Naive thymus-derived CD4-positive, alpha-beta T cell (primary cell): ENCODE data around the gene MMS22L. TPM values are rescaled to one million over a fixed set of nuclear protein-coding genes. Genes with fewer than 3 reads are reported as not detected.

Experiments
- ATAC-seq: fragments of 150-1000 bp; cut with Tn5 transposase; 2 replicates; pipeline ENCODE4 v1.10.0; 2021; ENCODE audit warnings: mild to moderate bottlenecking, moderate library complexity
- CTCF ChIA-PET: fragments of 350-600 bp; sonication (Branson Sonifier 250); formaldehyde crosslinking; loops from one replicate; lab custom pipeline; 2021; ENCODE audit warnings: antibody characterized with exemption; lab: Charles Lee
- POLR2A ChIA-PET: fragments of 350-600 bp; sonication (Branson Sonifier 250); formaldehyde crosslinking; loops from one replicate; lab custom pipeline; 2021; ENCODE audit warnings: antibody characterized with exemption, inconsistent platforms; lab: Charles Lee
- DNase-seq, 9 donors: peaks; one replicate each; pipeline versions ENCODE4 v3.0.0 to v3.0.0-alpha.2; 2020 to 2022; ENCODE audit warnings: mixed read lengths in 1 of 9
- H3K27ac ChIP-seq: one replicate; pipeline ENCODE4 v1.7.0; 2013; ENCODE audit warnings: mild to moderate bottlenecking, low read depth, low read length, moderate library complexity
- H3K27me3 ChIP-seq, 2 donors: one replicate each; pipeline ENCODE4 v1.7.0; 2013; ENCODE audit warnings: low read length in 2 of 2, mild to moderate bottlenecking in 2 of 2, moderate library complexity in 2 of 2; ENCODE audit not compliant: control insufficient read depth in 2 of 2, insufficient read depth in 2 of 2
- H3K36me3 ChIP-seq, 3 experiments: 1 replicate in 2 of 3; 2 replicates in 1 of 3; pipeline ENCODE4 v1.7.0; 2013; ENCODE audit warnings: low read length in 3 of 3, mild to moderate bottlenecking in 3 of 3, moderate library complexity in 1 of 3; ENCODE audit not compliant: insufficient read depth in 3 of 3, control insufficient read depth in 2 of 3
- H3K4me1 ChIP-seq, 2 donors: one replicate each; pipeline ENCODE4 v1.7.0; 2013; ENCODE audit warnings: low read length in 2 of 2, mild to moderate bottlenecking in 2 of 2, moderate library complexity in 1 of 2; ENCODE audit not compliant: control insufficient read depth in 2 of 2, insufficient read depth in 2 of 2
- H3K4me3 ChIP-seq: 2 replicates; pipeline ENCODE4 v1.7.0; 2013; ENCODE audit warnings: mild to moderate bottlenecking, low read length
- H3K9me3 ChIP-seq, 3 experiments: 1 replicate in 2 of 3; 2 replicates in 1 of 3; pipeline ENCODE4 v1.7.0; 2013; ENCODE audit warnings: low read length in 3 of 3; ENCODE audit not compliant: control insufficient read depth in 2 of 3
- H3K27ac Mint-ChIP-seq, 9 donors: one replicate each; pipeline ENCODE4 v1.8.0; 2020 to 2022; ENCODE audit warnings: mixed read lengths in 9 of 9, mild to moderate bottlenecking in 8 of 9, moderate library complexity in 5 of 9, inconsistent platforms in 2 of 9
- H3K27me3 Mint-ChIP-seq, 5 donors: one replicate each; pipeline ENCODE4 v1.8.0; 2021 to 2022; ENCODE audit warnings: mixed read lengths in 5 of 5, mild to moderate bottlenecking in 1 of 5
- H3K36me3 Mint-ChIP-seq, 5 donors: one replicate each; pipeline ENCODE4 v1.8.0; 2020 to 2022; ENCODE audit warnings: mixed read lengths in 5 of 5, mild to moderate bottlenecking in 3 of 5, inconsistent platforms in 1 of 5
- H3K4me1 Mint-ChIP-seq, 7 donors: one replicate each; pipeline ENCODE4 v1.8.0; 2020 to 2022; ENCODE audit warnings: mixed read lengths in 7 of 7, mild to moderate bottlenecking in 3 of 7, inconsistent platforms in 1 of 7
- H3K4me3 Mint-ChIP-seq, 10 donors: one replicate each; pipeline ENCODE4 v1.8.0; 2020 to 2022; ENCODE audit warnings: mild to moderate bottlenecking in 10 of 10, mixed read lengths in 10 of 10, moderate library complexity in 6 of 10, inconsistent platforms in 2 of 10
- H3K9me3 Mint-ChIP-seq, 11 donors: one replicate each; pipeline ENCODE4 v1.8.0; 2020 to 2022; ENCODE audit warnings: mixed read lengths in 11 of 11, mild to moderate bottlenecking in 4 of 11, inconsistent platforms in 1 of 11, moderate library complexity in 1 of 11
- intact Hi-C, 2 donors: fragments of 100-400 bp; cut with micrococcal nuclease; formaldehyde crosslinking; loops; one replicate each; pipeline ENCODE4 v1.15.1; 2023
- polyA plus RNA-seq, 2 donors: library from polyadenylated mRNA; unstranded; fragments of 300-500 nt; fragmentation: Illumina TruSeq; gene quantifications; one replicate each; pipeline ENCODE4 v1.2.3, GENCODE V29; 2021
- total RNA-seq, 6 experiments: library from RNA in 5 of 6; stranded (reverse) in 5 of 6; gene quantifications; 1 replicate in 5 of 6; 2 replicates in 1 of 6; pipeline ENCODE4 v1.2.3 and lab custom pipeline; 2021 to 2026

The MMS22L gene
- total and polyA plus RNA-seq, 7 experiments from 2014 or later: 4.0 to 48.1 (median 12.1) TPM

DNA sequence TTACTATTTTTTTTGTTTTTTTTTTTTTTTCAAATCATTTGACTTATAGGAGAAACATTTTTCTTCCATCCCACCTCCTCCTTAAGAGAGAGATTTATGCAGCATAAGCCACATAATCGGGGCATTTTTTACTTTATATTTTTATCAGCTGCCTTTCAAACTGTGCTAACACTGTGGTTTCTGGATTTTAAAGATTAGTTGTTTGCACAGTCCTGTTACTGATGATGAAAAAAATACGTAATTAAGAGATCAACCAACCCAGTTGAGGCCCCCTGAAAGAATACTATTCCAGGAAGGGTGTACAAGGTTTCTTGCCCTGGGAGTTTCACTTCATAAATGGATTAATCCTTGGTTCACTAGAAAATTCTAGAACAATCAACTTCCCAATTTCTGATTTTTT lies 68.3 kb downstream of the MMS22L start:
- no peaks in the 10 kb centered on the region for H3K27me3 Mint-ChIP-seq
- no peak overlapping the region for H3K4me3 Mint-ChIP-seq
- peaks cover 0 to 30% (median 13%) of the 10 kb centered on the region in 5 donors for H3K36me3 Mint-ChIP-seq
- no peaks in the 10 kb centered on the region for H3K4me1 ChIP-seq
- CTCF ChIA-PET: interaction anchor here (0.6 to 0.7 kb wide), 2 partner anchors 10 to 106 kb away, joined by 3 to 5 read pairs; no protein-coding TSS in a partner anchor
- no peaks in the 10 kb centered on the region for H3K9me3 ChIP-seq
- H3K4me3 ChIP-seq: no peak overlapping the region
- no peak overlapping the region for H3K27ac ChIP-seq
- intact Hi-C loops: loop anchor here in 1 of 2 donors (1.0 kb wide), 1 partner anchor 180 kb away; no protein-coding TSS in a partner anchor
- POLR2A ChIA-PET: no interaction called here
- ATAC-seq (no peak), DNase-seq (no peak)
- no peak overlapping the region for H3K27ac Mint-ChIP-seq
- H3K36me3 ChIP-seq: no peaks in the 10 kb centered on the region
- no peaks in the 10 kb centered on the region for H3K9me3 Mint-ChIP-seq
- no peaks in the 10 kb centered on the region for H3K27me3 ChIP-seq
- peaks cover 0 to 6% (median 0%) of the 10 kb centered on the region in 7 donors for H3K4me1 Mint-ChIP-seq

DNA sequence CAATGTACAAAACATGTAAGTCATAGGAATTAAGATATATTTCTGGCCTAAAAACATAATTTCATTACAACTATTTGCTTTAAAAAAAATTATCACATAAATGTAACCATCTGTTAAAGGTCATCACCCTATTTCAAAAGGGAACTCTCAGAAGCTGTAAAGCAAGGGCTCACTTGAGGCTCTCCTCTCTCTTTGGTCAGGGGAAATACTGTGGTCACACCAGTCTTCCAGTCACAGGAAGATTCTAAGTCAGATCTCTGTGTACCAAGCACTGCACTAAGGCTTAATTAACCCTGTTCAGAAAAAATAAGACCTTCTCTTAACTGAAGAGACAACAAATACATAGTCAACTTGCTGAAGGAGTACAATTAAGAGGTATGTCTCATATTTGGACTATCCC lies 75.6 kb downstream of the MMS22L start:
- Mint-ChIP-seq H3K4me1 (peaks cover 0 to 6% (median 0%) of the 10 kb centered on the region in 7 donors), H3K27ac (no peak overlapping the region), H3K9me3 (no peaks in the 10 kb centered on the region), H3K36me3 (peaks cover 0 to 24% (median 12%) of the 10 kb centered on the region in 5 donors), H3K4me3 (no peak overlapping the region), H3K27me3 (no peaks in the 10 kb centered on the region)
- Histone ChIP-seq H3K27me3 (no peaks in the 10 kb centered on the region), H3K4me3 (no peak overlapping the region), H3K36me3 (no peaks in the 10 kb centered on the region), H3K4me1 (no peaks in the 10 kb centered on the region), H3K9me3 (no peaks in the 10 kb centered on the region), H3K27ac (no peak overlapping the region)
- DNase-seq (no peak), ATAC-seq (no peak)
- intact Hi-C loops: no loop called here
- POLR2A ChIA-PET: no interaction called here
- CTCF ChIA-PET: no interaction called here

DNA sequence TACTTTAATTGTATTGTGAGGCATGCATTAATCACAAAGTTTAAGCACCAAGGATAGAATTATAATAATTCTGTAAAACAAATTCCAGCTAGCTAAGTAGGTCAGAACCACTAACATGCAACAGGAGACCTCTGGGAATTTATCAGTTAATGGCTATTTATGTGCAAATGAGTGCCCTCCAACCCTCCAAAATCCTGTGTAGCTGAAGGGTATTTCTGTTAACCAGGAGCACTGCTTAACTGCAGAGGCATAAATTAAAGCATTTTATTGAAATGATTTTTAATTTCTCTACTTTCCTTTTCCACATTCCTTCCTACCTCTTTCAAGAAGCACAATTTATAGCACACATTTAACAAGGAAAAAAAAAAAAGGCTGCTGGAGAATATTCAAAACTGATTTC lies 77.0 kb downstream of the MMS22L start:
- Histone ChIP-seq H3K9me3 (no peaks in the 10 kb centered on the region), H3K27ac (no peak overlapping the region), H3K4me1 (no peaks in the 10 kb centered on the region), H3K4me3 (no peak overlapping the region), H3K27me3 (no peaks in the 10 kb centered on the region), H3K36me3 (no peaks in the 10 kb centered on the region)
- CTCF ChIA-PET: no interaction called here
- intact Hi-C loops: no loop called here
- H3K27me3 Mint-ChIP-seq: no peaks in the 10 kb centered on the region
- H3K4me1 Mint-ChIP-seq: peaks cover 0 to 6% (median 0%) of the 10 kb centered on the region in 7 donors
- H3K4me3 Mint-ChIP-seq: no peak overlapping the region
- H3K9me3 Mint-ChIP-seq: no peaks in the 10 kb centered on the region
- no peak overlapping the region for H3K27ac Mint-ChIP-seq
- POLR2A ChIA-PET: no interaction called here
- ATAC-seq: no peak
- DNase-seq: no peak
- peaks cover 0 to 17% (median 6%) of the 10 kb centered on the region in 5 donors for H3K36me3 Mint-ChIP-seq

DNA sequence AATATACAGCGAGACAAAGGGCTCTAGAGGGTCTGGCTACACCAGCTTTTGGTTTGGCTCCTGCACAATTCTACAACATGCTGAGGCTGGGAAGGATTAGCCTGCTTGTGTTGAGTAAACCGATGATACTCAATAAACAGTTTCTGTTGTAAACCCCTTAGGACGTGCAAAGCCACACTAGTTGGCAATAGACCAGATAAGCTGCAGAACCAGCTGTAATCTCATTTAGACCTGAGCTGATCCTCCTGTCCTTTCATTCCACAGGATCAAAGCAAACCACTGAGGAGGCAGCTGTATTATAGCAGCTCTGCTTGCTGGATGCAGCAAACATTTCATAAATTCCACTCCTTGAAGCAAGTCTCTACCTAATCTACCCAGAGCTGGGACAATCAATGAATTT lies 79.7 kb downstream of the MMS22L start:
- no peak overlapping the region for H3K4me3 ChIP-seq
- Mint-ChIP-seq H3K4me1 (peaks cover 0 to 6% (median 0%) of the 10 kb centered on the region in 7 donors), H3K27ac (no peak overlapping the region), H3K27me3 (no peaks in the 10 kb centered on the region), H3K4me3 (no peak overlapping the region), H3K9me3 (peaks cover 0 to 1% (median 0%) of the 10 kb centered on the region in 11 donors), H3K36me3 (peaks cover 0 to 21% (median 5%) of the 10 kb centered on the region in 5 donors)
- no peak for ATAC-seq
- no peaks in the 10 kb centered on the region for H3K4me1 ChIP-seq
- no peaks in the 10 kb centered on the region for H3K9me3 ChIP-seq
- POLR2A ChIA-PET: no interaction called here
- intact Hi-C loops: no loop called here
- H3K36me3 ChIP-seq: no peaks in the 10 kb centered on the region
- CTCF ChIA-PET: interaction anchor here (0.5 to 1.2 kb wide), 3 partner anchors 17 to 282 kb away, joined by 3 to 4 read pairs (median 3); no protein-coding TSS in a partner anchor
- H3K27me3 ChIP-seq: no peaks in the 10 kb centered on the region
- DNase-seq: no peak
- no peak overlapping the region for H3K27ac ChIP-seq

DNA sequence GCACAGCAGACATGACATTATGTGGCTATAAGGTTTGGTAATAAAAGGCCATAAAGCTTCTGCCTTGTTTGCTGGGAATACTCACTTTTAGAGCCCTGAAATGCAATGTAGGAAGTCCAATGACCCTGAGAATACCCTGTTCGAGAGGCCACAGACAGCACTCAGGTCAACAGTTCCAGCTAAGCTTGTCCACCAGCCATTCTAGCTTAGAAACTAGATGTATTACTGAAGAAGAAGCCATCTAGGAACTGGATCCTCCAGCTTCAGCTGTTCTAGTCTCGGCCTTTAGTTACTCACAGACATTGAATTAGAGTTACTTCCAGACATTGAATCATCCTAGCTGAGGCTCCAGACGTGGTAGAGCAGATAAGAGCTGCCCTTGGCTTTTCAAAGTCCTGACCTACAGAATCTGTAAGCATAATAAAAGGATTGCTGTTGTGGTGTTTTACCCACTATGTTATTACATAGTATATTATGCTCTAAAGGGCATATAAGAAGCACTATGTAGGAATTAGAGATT lies 84.9 kb downstream of the MMS22L start:
- H3K27me3 Mint-ChIP-seq: no peaks in the 10 kb centered on the region
- H3K4me3 ChIP-seq: no peak overlapping the region
- ATAC-seq: no peak
- no peak overlapping the region for H3K27ac ChIP-seq
- no peak for DNase-seq
- peaks cover 0 to 5% (median 0%) of the 10 kb centered on the region in 7 donors for H3K4me1 Mint-ChIP-seq
- ChIA-PET CTCF (no interaction called here), POLR2A (no interaction called here)
- no peaks in the 10 kb centered on the region for H3K36me3 ChIP-seq
- intact Hi-C loops: no loop called here
- peaks cover 0 to 25% (median 7%) of the 10 kb centered on the region in 5 donors for H3K36me3 Mint-ChIP-seq
- H3K27me3 ChIP-seq: no peaks in the 10 kb centered on the region
- H3K9me3 ChIP-seq: no peaks in the 10 kb centered on the region
- no peak overlapping the region for H3K4me3 Mint-ChIP-seq
- H3K4me1 ChIP-seq: no peaks in the 10 kb centered on the region
- H3K27ac Mint-ChIP-seq: no peak overlapping the region
- peaks cover 0 to 1% (median 0%) of the 10 kb centered on the region in 11 donors for H3K9me3 Mint-ChIP-seq

DNA sequence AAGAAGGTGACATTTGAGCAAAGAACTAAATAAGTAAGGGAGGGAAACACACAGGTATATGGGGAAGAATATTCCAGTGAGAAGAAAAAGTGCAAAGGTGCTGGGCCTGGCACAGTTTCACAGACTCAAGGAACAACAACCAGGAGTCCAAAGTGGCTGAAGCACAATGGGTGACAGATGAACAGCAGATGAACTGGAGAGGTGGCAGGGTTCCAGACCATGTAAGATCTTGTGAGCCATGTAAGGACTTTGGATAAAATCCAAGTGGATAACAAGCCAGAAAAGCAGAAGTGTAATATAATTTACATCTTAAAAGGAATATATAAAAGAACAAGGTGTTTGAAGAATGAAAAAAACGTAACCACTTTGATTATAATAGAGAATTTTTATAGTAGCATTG lies 87.9 kb downstream of the MMS22L start:
- H3K4me3 Mint-ChIP-seq: no peak overlapping the region
- intact Hi-C loops: no loop called here
- no peaks in the 10 kb centered on the region for H3K27me3 Mint-ChIP-seq
- peaks cover 0 to 1% (median 0%) of the 10 kb centered on the region in 11 donors for H3K9me3 Mint-ChIP-seq
- POLR2A ChIA-PET: no interaction called here
- CTCF ChIA-PET: no interaction called here
- Histone ChIP-seq H3K27me3 (no peaks in the 10 kb centered on the region), H3K36me3 (no peaks in the 10 kb centered on the region), H3K4me1 (no peaks in the 10 kb centered on the region), H3K27ac (no peak overlapping the region), H3K9me3 (no peaks in the 10 kb centered on the region), H3K4me3 (no peak overlapping the region)
- H3K27ac Mint-ChIP-seq: no peak overlapping the region
- DNase-seq (no peak), ATAC-seq (no peak)
- H3K36me3 Mint-ChIP-seq: peaks cover 0 to 21% (median 8%) of the 10 kb centered on the region in 5 donors
- peaks cover 0 to 5% (median 0%) of the 10 kb centered on the region in 7 donors for H3K4me1 Mint-ChIP-seq

DNA sequence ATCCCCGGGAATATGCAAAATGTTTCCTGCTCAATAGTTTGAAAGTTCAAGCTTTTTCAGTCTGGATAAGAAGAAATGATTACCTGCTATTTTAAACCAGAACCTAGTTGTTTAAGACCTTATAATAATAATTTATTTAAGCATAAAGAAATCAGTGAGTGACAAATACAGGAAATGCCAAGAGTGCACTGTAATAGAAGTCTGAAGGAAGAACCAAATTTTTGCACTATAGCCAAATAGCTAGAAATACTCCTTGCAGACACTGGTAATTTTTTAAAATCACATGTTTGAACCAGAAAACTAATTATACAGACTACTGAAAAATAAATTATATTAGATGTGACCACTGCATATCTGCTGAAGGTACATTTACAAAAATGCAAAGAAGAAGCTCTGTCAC lies 93.2 kb downstream of the MMS22L start:
- no peaks in the 10 kb centered on the region for H3K9me3 ChIP-seq
- ATAC-seq: no peak
- H3K27me3 ChIP-seq: no peaks in the 10 kb centered on the region
- ChIA-PET CTCF (interaction anchor here (0.6 to 4.5 kb wide), 3 partner anchors 197 to 1950 kb away, joined by 3 to 29 read pairs (median 3); no protein-coding TSS in a partner anchor), POLR2A (no interaction called here)
- Mint-ChIP-seq H3K27me3 (no peaks in the 10 kb centered on the region), H3K27ac (no peak overlapping the region), H3K4me3 (no peak overlapping the region), H3K9me3 (no peaks in the 10 kb centered on the region), H3K4me1 (peaks cover 0 to 3% (median 0%) of the 10 kb centered on the region in 7 donors), H3K36me3 (peaks cover 0 to 8% (median 5%) of the 10 kb centered on the region in 5 donors)
- H3K36me3 ChIP-seq: no peaks in the 10 kb centered on the region
- H3K27ac ChIP-seq: no peak overlapping the region
- H3K4me1 ChIP-seq: no peaks in the 10 kb centered on the region
- no peak overlapping the region for H3K4me3 ChIP-seq
- intact Hi-C loops: loop anchor here (5.0 to 10.0 kb wide), 2 partner anchors 305 to 1658 kb away; no protein-coding TSS in a partner anchor
- DNase-seq: no peak
